OCI-LY1 (cell line): ENCODE data around the gene GNAI1.

Experiments
- H2AFZ ChIP-seq: fragments of 200-600 bp; sonication (generic), shearing (Covaris generic); 2 replicates; pipeline ENCODE4 v1.6.0; 2014; ENCODE audit warnings: antibody characterized with exemption, mild to moderate bottlenecking, low read length
- H3F3A ChIP-seq: fragments of 200-600 bp; sonication (generic), shearing (Covaris generic); 2 replicates; pipeline ENCODE4 v1.6.0; 2014; ENCODE audit warnings: mild to moderate bottlenecking, antibody characterized with exemption, low read length, moderate library complexity; ENCODE audit not compliant: insufficient read depth
- H3K27ac ChIP-seq: fragments of 200-600 bp; sonication (generic); 2 replicates; pipeline ENCODE4 v1.5.1; 2014; ENCODE audit warnings: low read length, mixed run types, mild to moderate bottlenecking, low read depth; ENCODE audit not compliant: poor library complexity, severe bottlenecking
- H3K27me3 ChIP-seq: fragments of 200-600 bp; sonication (generic); 2 replicates; pipeline ENCODE4 v1.6.0; 2014; ENCODE audit warnings: antibody characterized with exemption, mild to moderate bottlenecking, low read length, moderate library complexity; ENCODE audit not compliant: insufficient read depth
- H3K36me3 ChIP-seq: fragments of 200-600 bp; sonication (generic); 2 replicates; pipeline ENCODE4 v1.6.1; 2014; ENCODE audit warnings: mild to moderate bottlenecking, antibody characterized with exemption, low read length, moderate library complexity, mixed read lengths; ENCODE audit not compliant: insufficient read depth
- H3K4me1 ChIP-seq: fragments of 200-600 bp; sonication (generic); 2 replicates; pipeline ENCODE4 v1.5.1; 2014; ENCODE audit warnings: mild to moderate bottlenecking, low read length, moderate library complexity; ENCODE audit not compliant: insufficient read depth, severe bottlenecking
- H3K4me2 ChIP-seq: fragments of 200-600 bp; sonication (generic), shearing (Covaris generic); 2 replicates; pipeline ENCODE4 v1.6.1; 2014; ENCODE audit warnings: low read length
- H3K4me3 ChIP-seq: fragments of 200-600 bp; sonication (generic); 2 replicates; pipeline ENCODE4 v1.5.1; 2014; ENCODE audit warnings: low read length, low read depth, mild to moderate bottlenecking, mixed read lengths; ENCODE audit not compliant: poor library complexity, severe bottlenecking
- H3K79me2 ChIP-seq: fragments of 200-600 bp; shearing (Covaris generic); 2 replicates; pipeline ENCODE4 v1.6.1; 2016; ENCODE audit warnings: mixed run types, low read length, mixed read lengths; ENCODE audit not compliant: insufficient read depth
- H3K9ac ChIP-seq: fragments of 200-600 bp; sonication (generic), shearing (Covaris generic); 2 replicates; pipeline ENCODE4 v1.6.1; 2014; ENCODE audit warnings: mild to moderate bottlenecking, low read length, mixed read lengths
- H3K9me2 ChIP-seq: fragments of 200-600 bp; sonication (generic), shearing (Covaris generic); 2 replicates; pipeline ENCODE4 v1.6.1; 2014; ENCODE audit warnings: low read depth, mild to moderate bottlenecking, low read length, mixed read lengths
- H3K9me3 ChIP-seq: fragments of 200-600 bp; shearing (Covaris generic); 2 replicates; pipeline ENCODE4 v1.6.1; 2014; ENCODE audit warnings: low read length, mixed read lengths
- H4K20me1 ChIP-seq: fragments of 200-600 bp; sonication (generic), shearing (Covaris generic); 2 replicates; pipeline ENCODE4 v1.6.0; 2016; ENCODE audit warnings: mild to moderate bottlenecking, low read length; ENCODE audit not compliant: insufficient read depth
- EZH2 ChIP-seq: fragments of 200-600 bp; sonication (generic), shearing (Covaris generic); IDR thresholded peaks from 2 replicates; pipeline ENCODE4 v1.8.0; 2017; ENCODE audit warnings: borderline replicate concordance, mixed run types, mild to moderate bottlenecking, antibody characterized with exemption, low read length, moderate library complexity, mixed read lengths
- TF ChIP-seq, protein P1 (sequence below): fragments of 200-600 bp; sonication (generic), shearing (Covaris generic); IDR thresholded peaks from 2 replicates; pipeline ENCODE4 v1.5.1; 2017; ENCODE audit warnings: mild to moderate bottlenecking, antibody characterized with exemption, low read length, moderate library complexity, mixed read lengths

GNAI1 gene

DNA sequence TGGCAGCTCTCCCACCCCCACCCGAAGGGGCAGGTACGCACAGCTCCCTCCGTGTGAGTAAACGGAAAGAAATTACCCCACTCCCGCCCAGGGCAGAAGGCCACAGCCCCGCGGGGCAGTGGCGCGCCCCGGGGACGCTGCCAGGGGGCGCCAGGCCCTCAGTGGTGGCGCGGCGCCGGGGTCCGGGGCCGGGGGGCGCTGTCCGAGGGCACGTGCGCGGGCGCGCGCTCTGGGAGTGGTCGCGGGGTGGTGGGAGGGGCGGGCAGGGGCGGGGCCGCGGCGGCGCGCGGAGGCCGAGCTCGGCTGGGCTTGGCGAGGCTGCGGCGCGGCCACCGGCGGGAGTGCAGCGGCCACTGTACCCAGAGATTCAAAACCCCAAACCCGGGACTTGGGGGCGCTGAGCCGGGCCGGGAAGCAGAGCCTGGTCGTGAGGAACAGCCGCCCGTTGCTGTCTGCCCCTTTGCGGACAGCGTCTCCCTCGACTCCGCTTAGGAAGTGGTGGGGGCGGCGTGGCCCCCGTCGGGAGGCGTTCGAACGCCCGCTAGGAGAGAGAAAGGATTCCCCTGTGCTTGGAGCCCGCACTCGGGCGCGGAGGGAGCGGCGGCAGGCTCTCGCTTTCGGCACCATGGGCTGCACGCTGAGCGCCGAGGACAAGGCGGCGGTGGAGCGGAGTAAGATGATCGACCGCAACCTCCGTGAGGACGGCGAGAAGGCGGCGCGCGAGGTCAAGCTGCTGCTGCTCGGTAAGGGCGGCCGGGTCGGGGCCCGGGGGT is at the start of gene GNAI1:
GNAI1 (plus strand) TSS at position 296 of the 773 bp plus-strand sequence; CDS start at position 626, 330 bp downstream.
- TF ChIP-seq, protein P1, sequence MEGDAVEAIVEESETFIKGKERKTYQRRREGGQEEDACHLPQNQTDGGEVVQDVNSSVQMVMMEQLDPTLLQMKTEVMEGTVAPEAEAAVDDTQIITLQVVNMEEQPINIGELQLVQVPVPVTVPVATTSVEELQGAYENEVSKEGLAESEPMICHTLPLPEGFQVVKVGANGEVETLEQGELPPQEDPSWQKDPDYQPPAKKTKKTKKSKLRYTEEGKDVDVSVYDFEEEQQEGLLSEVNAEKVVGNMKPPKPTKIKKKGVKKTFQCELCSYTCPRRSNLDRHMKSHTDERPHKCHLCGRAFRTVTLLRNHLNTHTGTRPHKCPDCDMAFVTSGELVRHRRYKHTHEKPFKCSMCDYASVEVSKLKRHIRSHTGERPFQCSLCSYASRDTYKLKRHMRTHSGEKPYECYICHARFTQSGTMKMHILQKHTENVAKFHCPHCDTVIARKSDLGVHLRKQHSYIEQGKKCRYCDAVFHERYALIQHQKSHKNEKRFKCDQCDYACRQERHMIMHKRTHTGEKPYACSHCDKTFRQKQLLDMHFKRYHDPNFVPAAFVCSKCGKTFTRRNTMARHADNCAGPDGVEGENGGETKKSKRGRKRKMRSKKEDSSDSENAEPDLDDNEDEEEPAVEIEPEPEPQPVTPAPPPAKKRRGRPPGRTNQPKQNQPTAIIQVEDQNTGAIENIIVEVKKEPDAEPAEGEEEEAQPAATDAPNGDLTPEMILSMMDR: no peak
- TF ChIP-seq EZH2: no peak
- Histone ChIP-seq H3K36me3 (no peaks in the 10 kb centered on the region), H4K20me1 (no peaks in the 10 kb centered on the region), H3K9me2 (no peaks in the 10 kb centered on the region), H3K4me3 (no peak within 1 kb of the TSS), H3K79me2 (no peaks in the 10 kb centered on the region), H3K9ac (no peak within 1 kb of the TSS), H3K27me3 (no peaks in the 10 kb centered on the region), H3K27ac (no peak within 1 kb of the TSS), H3K4me2 (no peak within 1 kb of the TSS), H3F3A (no peaks in the 10 kb centered on the region), H3K4me1 (no peaks in the 10 kb centered on the region), H3K9me3 (no peaks in the 10 kb centered on the region), H2AFZ (no peak within 1 kb of the TSS)

DNA sequence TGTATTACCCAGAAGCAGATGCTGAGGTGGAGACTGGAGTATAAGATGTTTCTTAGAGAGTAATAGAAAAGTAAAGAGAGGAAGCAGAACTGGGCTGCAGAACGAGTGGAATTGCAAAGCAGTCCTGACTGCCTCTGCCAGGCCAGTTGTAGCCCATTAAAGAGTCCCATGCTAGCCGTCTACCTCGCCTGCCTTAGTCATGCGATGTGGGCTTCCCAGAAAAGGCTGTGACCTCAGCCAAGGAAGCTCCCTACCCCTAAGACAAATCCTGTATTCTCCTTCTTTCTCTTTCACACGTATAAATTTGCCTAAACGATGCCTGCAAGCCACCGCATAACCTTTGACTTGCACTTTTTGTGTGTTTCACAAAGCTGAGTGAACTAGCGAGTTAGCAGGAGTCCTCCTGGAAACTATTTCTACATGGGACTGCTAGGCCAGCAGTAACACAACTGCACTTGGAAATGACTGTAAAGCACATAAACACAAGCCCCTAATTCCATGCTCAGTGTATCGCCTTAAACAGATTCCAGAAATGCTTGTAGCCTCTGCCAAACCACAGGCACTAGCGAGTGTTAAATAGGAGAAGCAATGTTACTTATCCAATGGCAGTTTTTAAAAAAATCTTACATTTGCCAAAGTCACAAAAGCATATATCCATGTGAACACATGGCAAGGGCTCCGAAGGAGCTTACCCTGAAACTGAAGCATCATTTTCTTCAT is 47.4 kb upstream of the GNAI1 start:
- no peaks in the 10 kb centered on the region for H3K9me2 ChIP-seq
- no peaks in the 10 kb centered on the region for H3K4me1 ChIP-seq
- H3F3A ChIP-seq: no peaks in the 10 kb centered on the region
- no peak for TF ChIP-seq EZH2
- TF ChIP-seq, protein P1: no peak
- no peak overlapping the region for H3K9ac ChIP-seq
- H2AFZ ChIP-seq: no peak overlapping the region
- no peaks in the 10 kb centered on the region for H3K36me3 ChIP-seq
- no peaks in the 10 kb centered on the region for H4K20me1 ChIP-seq
- no peak overlapping the region for H3K4me3 ChIP-seq
- H3K27me3 ChIP-seq: no peaks in the 10 kb centered on the region
- no peaks in the 10 kb centered on the region for H3K79me2 ChIP-seq
- H3K9me3 ChIP-seq: no peaks in the 10 kb centered on the region
- no peak overlapping the region for H3K4me2 ChIP-seq
- H3K27ac ChIP-seq: no peak overlapping the region

DNA sequence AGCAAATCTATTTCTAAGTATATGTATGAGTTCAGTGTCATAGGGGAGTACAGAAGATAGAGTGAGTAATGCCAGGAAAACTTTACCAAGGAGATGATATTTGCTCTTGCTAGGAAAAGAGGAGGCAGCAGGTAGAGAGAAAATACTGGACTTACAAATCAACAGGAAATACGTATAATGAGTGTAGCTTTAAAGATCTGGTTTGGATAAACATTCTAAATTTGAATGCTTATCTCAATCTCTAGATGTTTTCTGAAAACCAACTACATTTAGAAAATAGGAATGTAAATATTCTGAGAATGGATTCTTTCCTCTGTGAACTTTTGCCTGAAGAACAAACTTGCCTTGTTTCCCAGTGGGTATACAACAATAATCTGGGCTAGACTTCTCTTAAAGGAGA is 46.9 kb upstream of the GNAI1 start:
- no peak overlapping the region for H2AFZ ChIP-seq
- H3K27me3 ChIP-seq: no peaks in the 10 kb centered on the region
- H3F3A ChIP-seq: no peaks in the 10 kb centered on the region
- no peak overlapping the region for H3K27ac ChIP-seq
- no peaks in the 10 kb centered on the region for H3K9me3 ChIP-seq
- H3K9ac ChIP-seq: no peak overlapping the region
- H3K4me3 ChIP-seq: no peak overlapping the region
- no peaks in the 10 kb centered on the region for H4K20me1 ChIP-seq
- no peaks in the 10 kb centered on the region for H3K9me2 ChIP-seq
- TF ChIP-seq EZH2: no peak
- TF ChIP-seq, protein P1: no peak
- H3K4me1 ChIP-seq: no peaks in the 10 kb centered on the region
- H3K4me2 ChIP-seq: no peak overlapping the region
- H3K36me3 ChIP-seq: no peaks in the 10 kb centered on the region
- H3K79me2 ChIP-seq: no peaks in the 10 kb centered on the region
